AG09319 (cell line): ENCODE data around the gene ARMC7.
A peak's percentile ranks its signal among the peaks of the same experiment; 100 is the strongest.
"Not testable (repeated sequence)": the region's sequence is repeated elsewhere in the genome, so short reads cannot be mapped to it uniquely, and the experiment has no call there.

Source experiments
- DNase-seq: peaks from one replicate; pipeline ENCODE4 v3.0.0-alpha.2; 2010; ENCODE audit warnings: low read depth; ENCODE audit errors: extremely low read depth
- CTCF ChIP-seq: IDR thresholded peaks from 2 replicates; pipeline ENCODE4 v1.5.1; 2011; ENCODE audit warnings: low read depth, mild to moderate bottlenecking, inconsistent platforms, low read length, moderate library complexity

Gene ARMC7

GRCh38 chr17:75126954-75127353 lies 17.2 kb downstream of the ARMC7 start:
- DNase-seq, result no peak
- TF ChIP-seq CTCF, result no peak

GRCh38 chr17:75127936-75128335 lies 18.2 kb downstream of the ARMC7 start:
- not testable (repeated sequence) for DNase-seq

GRCh38 chr17:75128694-75129505 lies 19.1 kb downstream of the ARMC7 start:
- no peak for DNase-seq
- no peak for TF ChIP-seq CTCF

GRCh38 chr17:75129576-75129975 lies 19.8 kb downstream of the ARMC7 start:
- no peak for DNase-seq
- TF ChIP-seq CTCF, result no peak

GRCh38 chr17:75130059-75130631 lies 20.4 kb downstream of the ARMC7 start:
- no peak for TF ChIP-seq CTCF
- DNase-seq, result no peak

- DNase-seq, result no peak
- peak; percentile 48 for TF ChIP-seq CTCF
Observed at GRCh38 chr17:75130632-75131277, 21.0 kb downstream of the ARMC7 start.

GRCh38 chr17:75131278-75132017 lies 21.7 kb downstream of the ARMC7 start, which contains the start of gene NT5C:
TSS of gene NT5C (minus strand) at chr17:75131742. CDS start at chr17:75131707, 35 bp downstream.
- TF ChIP-seq CTCF, result peak; percentile 46
- DNase-seq, result no peak

- not testable (repeated sequence) for DNase-seq
Observed at GRCh38 chr17:75132018-75133000, 22.5 kb downstream of the ARMC7 start.
